Activated naive CD4-positive, alpha-beta T cell treated with anti-CD3 and anti-CD28 coated beads, Interleukin-2, amount 50 U/mL, for 24 hours (primary cell): ENCODE results near the gene PRR7.

ENCODE experiments used
- H3K27ac Mint-ChIP-seq: one replicate; pipeline ENCODE4 v1.8.0; 2021; ENCODE audit warnings: mild to moderate bottlenecking, mixed read lengths
- H3K27me3 Mint-ChIP-seq: one replicate; pipeline ENCODE4 v1.8.0; 2021; ENCODE audit warnings: mixed read lengths
- H3K36me3 Mint-ChIP-seq: one replicate; pipeline ENCODE4 v1.8.0; 2021; ENCODE audit warnings: mixed read lengths
- H3K4me1 Mint-ChIP-seq: one replicate; pipeline ENCODE4 v1.8.0; 2021; ENCODE audit warnings: mixed read lengths
- H3K4me3 Mint-ChIP-seq: one replicate; pipeline ENCODE4 v1.8.0; 2021; ENCODE audit warnings: mild to moderate bottlenecking, mixed read lengths
- H3K9me3 Mint-ChIP-seq: one replicate; pipeline ENCODE4 v1.8.0; 2021; ENCODE audit warnings: mixed read lengths

Gene PRR7

GRCh38 chr5:177465044-177465443 lies 18.4 kb downstream of the PRR7 start:
- Mint-ChIP-seq H3K27me3 (no peaks in the 10 kb centered on the region), H3K4me3 (no peak overlapping the region), H3K36me3 (no peaks in the 10 kb centered on the region), H3K27ac (no peak overlapping the region), H3K9me3 (no peaks in the 10 kb centered on the region), H3K4me1 (no peaks in the 10 kb centered on the region)

- no peaks in the 10 kb centered on the region for H3K27me3 Mint-ChIP-seq
- H3K4me1 Mint-ChIP-seq: peaks cover 4% of the 10 kb centered on the region
- no peaks in the 10 kb centered on the region for H3K9me3 Mint-ChIP-seq
- no peak overlapping the region for H3K4me3 Mint-ChIP-seq
- no peak overlapping the region for H3K27ac Mint-ChIP-seq
- H3K36me3 Mint-ChIP-seq: no peaks in the 10 kb centered on the region
These were observed 20.2 kb downstream of the PRR7 start for GRCh38 chr5:177466861-177467260.

- H3K27ac Mint-ChIP-seq: no peak overlapping the region
- H3K27me3 Mint-ChIP-seq: no peaks in the 10 kb centered on the region
- H3K4me1 Mint-ChIP-seq: peaks cover 4% of the 10 kb centered on the region
- H3K9me3 Mint-ChIP-seq: no peaks in the 10 kb centered on the region
- H3K36me3 Mint-ChIP-seq: no peaks in the 10 kb centered on the region
- H3K4me3 Mint-ChIP-seq: no peak overlapping the region
These were observed 20.8 kb downstream of the PRR7 start for GRCh38 chr5:177467436-177467835.

- Mint-ChIP-seq H3K4me1 (peaks cover 4% of the 10 kb centered on the region), H3K27me3 (no peaks in the 10 kb centered on the region), H3K4me3 (no peak overlapping the region), H3K9me3 (no peaks in the 10 kb centered on the region), H3K27ac (no peak overlapping the region), H3K36me3 (no peaks in the 10 kb centered on the region)
These were observed 21.7 kb downstream of the PRR7 start for GRCh38 chr5:177468329-177468684.

- no peaks in the 10 kb centered on the region for H3K9me3 Mint-ChIP-seq
- H3K27me3 Mint-ChIP-seq: no peaks in the 10 kb centered on the region
These were observed 22.3 kb downstream of the PRR7 start for GRCh38 chr5:177468685-177469628.

GRCh38 chr5:177469750-177470525 lies 23.3 kb downstream of the PRR7 start:
- H3K4me1 Mint-ChIP-seq: peaks cover 15% of the 10 kb centered on the region
- H3K4me3 Mint-ChIP-seq: no peak overlapping the region

More at GRCh38 chr5:177468685-177469628, 22.3 kb downstream of the PRR7 start:
- Mint-ChIP-seq H3K36me3 (no peaks in the 10 kb centered on the region), H3K27ac (no peak overlapping the region), H3K4me1 (peaks cover 6% of the 10 kb centered on the region), H3K4me3 (no peak overlapping the region)

GRCh38 chr5:177470759-177471536 lies 24.3 kb downstream of the PRR7 start:
- Mint-ChIP-seq H3K27ac (no peak overlapping the region), H3K27me3 (no peaks in the 10 kb centered on the region), H3K36me3 (no peaks in the 10 kb centered on the region), H3K4me1 (peaks cover 25% of the 10 kb centered on the region), H3K4me3 (no peak overlapping the region), H3K9me3 (no peaks in the 10 kb centered on the region)

More at GRCh38 chr5:177469750-177470525, 23.3 kb downstream of the PRR7 start:
- Mint-ChIP-seq H3K27me3 (no peaks in the 10 kb centered on the region), H3K36me3 (no peaks in the 10 kb centered on the region), H3K27ac (no peak overlapping the region), H3K9me3 (no peaks in the 10 kb centered on the region)

- H3K27me3 Mint-ChIP-seq: no peaks in the 10 kb centered on the region
- H3K36me3 Mint-ChIP-seq: no peaks in the 10 kb centered on the region
- no peaks in the 10 kb centered on the region for H3K9me3 Mint-ChIP-seq
- peaks cover 31% of the 10 kb centered on the region for H3K4me1 Mint-ChIP-seq
- no peak overlapping the region for H3K27ac Mint-ChIP-seq
- H3K4me3 Mint-ChIP-seq: peak overlapping the region; percentile 49
These were observed 25.2 kb downstream of the PRR7 start for GRCh38 chr5:177471610-177472356.

GRCh38 chr5:177472460-177473442 lies 26.1 kb downstream of the PRR7 start:
- H3K9me3 Mint-ChIP-seq: no peaks in the 10 kb centered on the region
- H3K4me1 Mint-ChIP-seq: peaks cover 32% of the 10 kb centered on the region
- no peaks in the 10 kb centered on the region for H3K36me3 Mint-ChIP-seq

GRCh38 chr5:177473443-177474001 lies 26.9 kb downstream of the PRR7 start, which contains the start of gene DBN1:
Gene DBN1 (minus strand): TSS chr5:177473634. CDS start chr5:177473521, 113 bp downstream.
- H3K27me3 Mint-ChIP-seq: no peaks in the 10 kb centered on the region
- H3K9me3 Mint-ChIP-seq: no peaks in the 10 kb centered on the region
- peaks cover 39% of the 10 kb centered on the region for H3K4me1 Mint-ChIP-seq
- no peaks in the 10 kb centered on the region for H3K36me3 Mint-ChIP-seq
- peak within 1 kb of the TSS; percentile 75 for H3K4me3 Mint-ChIP-seq
- peak within 1 kb of the TSS; percentile 25 for H3K27ac Mint-ChIP-seq

More at GRCh38 chr5:177472460-177473442, 26.1 kb downstream of the PRR7 start:
- Mint-ChIP-seq H3K27me3 (no peaks in the 10 kb centered on the region), H3K4me3 (peak overlapping the region; percentile 72), H3K27ac (no peak overlapping the region)

- H3K9me3 Mint-ChIP-seq: no peaks in the 10 kb centered on the region
- peaks cover 44% of the 10 kb centered on the region for H3K4me1 Mint-ChIP-seq
- H3K36me3 Mint-ChIP-seq: no peaks in the 10 kb centered on the region
- no peaks in the 10 kb centered on the region for H3K27me3 Mint-ChIP-seq
- H3K27ac Mint-ChIP-seq: peak overlapping the region; percentile 25
- H3K4me3 Mint-ChIP-seq: peak overlapping the region; percentile 75
These were observed 27.4 kb downstream of the PRR7 start for GRCh38 chr5:177474002-177474476.

- Mint-ChIP-seq H3K27me3 (no peaks in the 10 kb centered on the region), H3K9me3 (no peaks in the 10 kb centered on the region), H3K4me3 (peak overlapping the region; percentile 75), H3K4me1 (peaks cover 54% of the 10 kb centered on the region), H3K27ac (no peak overlapping the region), H3K36me3 (no peaks in the 10 kb centered on the region)
These were observed 28.4 kb downstream of the PRR7 start for GRCh38 chr5:177474846-177475562.
